A673 (cell line): ENCODE data around the gene SEMA4G. TPM values are rescaled to one million over a fixed set of nuclear protein-coding genes. Genes with fewer than 3 reads are reported as not detected.

ENCODE experiments used
- BruUV-seq: library from RNA; stranded (reverse); fragments of 400-500 nt; replicated peaks from 2 replicates; lab custom pipeline; 2021; lab: Mats Ljungman, UMichigan
- CTCF ChIA-PET: fragments of 300-600 bp; sonication (Branson Sonifier 250); formaldehyde crosslinking; loops from one replicate; lab custom pipeline; 2022; ENCODE audit warnings: antibody characterized with exemption; lab: Charles Lee
- POLR2A ChIA-PET: fragments of 300-600 bp; sonication (Branson Sonifier 250); formaldehyde crosslinking; loops from one replicate; lab custom pipeline; 2022; ENCODE audit warnings: antibody characterized with exemption; ENCODE audit not compliant: low non-redundant PET; lab: Charles Lee
- DNase-seq: peaks from one replicate; pipeline ENCODE4 v3.0.0-alpha.2; 2015; ENCODE audit warnings: low spot score
- H3K27ac ChIP-seq: fragments of 200-600 bp; sonication (generic); 2 replicates; pipeline ENCODE4 v1.5.1; 2016; ENCODE audit warnings: mixed run types, low read depth, mild to moderate bottlenecking, mixed read lengths, antibody characterized with exemption, low read length; ENCODE audit not compliant: poor library complexity, severe bottlenecking
- H3K27me3 ChIP-seq: fragments of 200-600 bp; sonication (generic); replicated peaks from 2 replicates; pipeline ENCODE4 v1.6.1; 2017; ENCODE audit warnings: mixed run types, low read depth, mild to moderate bottlenecking, mixed read lengths, antibody characterized with exemption, low read length; ENCODE audit not compliant: insufficient read depth, poor library complexity
- H3K36me3 ChIP-seq: fragments of 200-600 bp; sonication (generic); 2 replicates; pipeline ENCODE4 v1.6.1; 2016; ENCODE audit warnings: mixed run types, mild to moderate bottlenecking, mixed read lengths, antibody characterized with exemption, low read length; ENCODE audit not compliant: insufficient read depth, poor library complexity, severe bottlenecking
- H3K4me1 ChIP-seq: fragments of 200-600 bp; sonication (generic); 2 replicates; pipeline ENCODE4 v1.6.1; 2017; ENCODE audit warnings: mixed run types, mild to moderate bottlenecking, mixed read lengths, antibody characterized with exemption, low read length; ENCODE audit not compliant: insufficient read depth, poor library complexity, severe bottlenecking
- H3K4me3 ChIP-seq: fragments of 200-600 bp; sonication (generic); 2 replicates; pipeline ENCODE4 v1.5.1; 2016; ENCODE audit warnings: low read depth, mixed run types, mild to moderate bottlenecking, mixed read lengths, low read length; ENCODE audit not compliant: poor library complexity, severe bottlenecking
- H3K9me3 ChIP-seq: fragments of 200-600 bp; sonication (generic); 2 replicates; pipeline ENCODE4 v1.6.1; 2016; ENCODE audit warnings: mixed run types, low read depth, mild to moderate bottlenecking, mixed read lengths, antibody characterized with exemption, low read length; ENCODE audit not compliant: poor library complexity, severe bottlenecking
- CTCF ChIP-seq: fragments of 300-800, 200-600 bp; sonication (generic); conservative IDR thresholded peaks from 2 replicates; pipeline ENCODE4 v1.5.1; 2017; ENCODE audit warnings: low read depth, mild to moderate bottlenecking, antibody characterized with exemption, low read length, moderate library complexity, mixed read lengths
- EZH2 ChIP-seq: fragments of 200-600 bp; sonication (generic); IDR thresholded peaks from 2 replicates; pipeline ENCODE4 v1.6.1; 2017; ENCODE audit warnings: borderline replicate concordance, low read depth, mild to moderate bottlenecking, mixed read lengths, antibody characterized with exemption, low read length; ENCODE audit not compliant: poor library complexity, severe bottlenecking
- intact Hi-C: fragments of 100-400 bp; cut with micrococcal nuclease; formaldehyde crosslinking; loops from one replicate; pipeline ENCODE4 v1.10.0; 2022; ENCODE audit not compliant: unreplicated experiment
- total RNA-seq: library from RNA; stranded (reverse); gene quantifications from 2 replicates; pipeline ENCODE4 v1.2.3, GENCODE V29; 2021

The SEMA4G gene
- total RNA-seq, 1 experiment from 2014 or later: 6.1 TPM

DNA sequence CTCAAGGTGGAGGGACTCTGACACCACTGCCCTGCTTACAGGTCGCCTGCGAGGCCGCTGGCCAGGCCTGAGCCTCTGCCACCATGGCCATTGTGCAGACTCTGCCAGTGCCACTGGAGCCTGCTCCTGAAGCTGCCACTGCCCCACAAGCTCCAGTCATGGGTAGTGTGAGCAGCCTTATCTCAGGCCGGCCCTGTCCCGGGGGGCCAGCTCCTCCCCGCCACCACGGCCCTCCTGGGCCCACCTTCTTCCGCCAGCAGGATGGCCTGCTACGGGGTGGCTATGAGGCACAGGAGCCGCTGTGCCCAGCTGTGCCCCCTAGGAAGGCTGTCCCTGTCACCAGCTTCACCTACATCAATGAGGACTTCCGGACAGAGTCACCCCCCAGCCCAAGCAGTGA, 33.2 kb downstream of the SEMA4G start:
- intact Hi-C loops: no loop called here
- H3K27ac ChIP-seq: no peak overlapping the region

DNA sequence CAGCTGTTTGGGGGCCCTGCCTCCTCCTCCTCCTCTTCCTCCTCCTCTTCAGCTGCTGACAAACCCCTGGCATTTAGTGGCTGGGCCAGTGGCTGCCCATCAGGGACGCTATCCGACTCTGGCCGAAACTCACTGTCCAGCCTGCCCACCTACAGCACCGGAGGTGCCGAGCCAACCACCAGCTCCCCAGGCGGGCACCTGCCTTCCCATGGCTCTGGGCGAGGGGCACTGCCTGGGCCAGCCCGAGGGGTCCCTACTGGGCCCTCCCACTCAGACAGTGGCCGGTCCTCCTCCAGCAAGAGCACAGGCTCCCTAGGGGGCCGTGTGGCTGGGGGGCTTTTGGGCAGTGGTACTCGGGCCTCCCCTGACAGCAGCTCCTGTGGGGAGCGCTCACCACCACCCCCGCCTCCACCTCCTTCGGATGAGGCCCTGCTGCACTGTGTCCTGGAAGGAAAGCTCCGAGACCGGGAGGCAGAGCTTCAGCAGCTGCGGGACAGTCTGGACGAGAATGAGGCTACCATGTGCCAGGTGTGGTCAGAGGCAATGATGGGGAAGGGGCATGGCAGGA, 34.4 kb downstream of the SEMA4G start:
- no peaks in the 10 kb centered on the region for H3K9me3 ChIP-seq
- BruUV-seq: no TSS peak
- peaks cover 23% of the 10 kb centered on the region for H3K4me1 ChIP-seq
- no peak overlapping the region for H3K27ac ChIP-seq
- no peak overlapping the region for H3K4me3 ChIP-seq
- H3K36me3 ChIP-seq: peaks cover 39% of the 10 kb centered on the region
- no peak for TF ChIP-seq CTCF
- TF ChIP-seq EZH2: no peak
- ChIA-PET CTCF (interaction anchor here (1.1 kb wide), 1 partner anchor 14 kb away, joined by 6 read pairs; no protein-coding TSS in a partner anchor), POLR2A (no interaction called here)
- DNase-seq: no peak
- H3K27me3 ChIP-seq: no peaks in the 10 kb centered on the region
- intact Hi-C loops: no loop called here

More for the DNA sequence above, 33.2 kb downstream of the SEMA4G start:
- POLR2A ChIA-PET: no interaction called here
- Histone ChIP-seq H3K9me3 (no peaks in the 10 kb centered on the region), H3K27me3 (no peaks in the 10 kb centered on the region), H3K4me1 (peaks cover 29% of the 10 kb centered on the region), H3K4me3 (no peak overlapping the region), H3K36me3 (peaks cover 38% of the 10 kb centered on the region)
- CTCF ChIA-PET: no interaction called here
- BruUV-seq: no TSS peak
- TF ChIP-seq CTCF (no peak), EZH2 (no peak)
- no peak for DNase-seq

GRCh38 chr10:101005361-101005760, 36.1 kb downstream of the SEMA4G start:
- Histone ChIP-seq H3K27ac (no peak overlapping the region), H3K4me3 (no peak overlapping the region), H3K4me1 (peaks cover 19% of the 10 kb centered on the region), H3K36me3 (peaks cover 39% of the 10 kb centered on the region), H3K9me3 (no peaks in the 10 kb centered on the region), H3K27me3 (no peaks in the 10 kb centered on the region)
- TF ChIP-seq EZH2 (no peak), CTCF (no peak)
- ChIA-PET CTCF (no interaction called here), POLR2A (no interaction called here)
- no TSS peak for BruUV-seq
- DNase-seq: no peak
- intact Hi-C loops: no loop called here
